Liver (tissue), 9 donors: ENCODE results near the gene CDH4. TPM values are rescaled to one million over a fixed set of nuclear protein-coding genes. Genes with fewer than 3 reads are reported as not detected.

Experiments used
- DNase-seq: peaks from one replicate; pipeline ENCODE4 v3.0.0-alpha.2; 2017; ENCODE audit warnings: low spot score
- H3K27ac ChIP-seq, 2 donors: one replicate each; pipeline ENCODE4 v1.7.0; 2013; ENCODE audit warnings: inconsistent platforms in 2 of 2, low read length in 2 of 2, control low read depth in 1 of 2, low read depth in 1 of 2, mild to moderate bottlenecking in 1 of 2
- H3K27me3 ChIP-seq, 4 donors: one replicate each; pipeline versions ENCODE4 v1.6.1 to v1.7.0; 2013; ENCODE audit warnings: low read length in 3 of 4, inconsistent platforms in 1 of 4, mild to moderate bottlenecking in 1 of 4, moderate library complexity in 1 of 4; ENCODE audit not compliant: control insufficient read depth in 4 of 4, insufficient read depth in 4 of 4
- H3K36me3 ChIP-seq, 4 donors: one replicate each; pipeline versions ENCODE4 v1.6.1 to v1.7.0; 2013; ENCODE audit warnings: low read length in 3 of 4, mild to moderate bottlenecking in 3 of 4, low read depth in 1 of 4, moderate library complexity in 1 of 4; ENCODE audit not compliant: control insufficient read depth in 4 of 4, insufficient read depth in 3 of 4
- H3K4me1 ChIP-seq, 4 donors: one replicate each; pipeline versions ENCODE4 v1.6.1 to v1.7.0; 2013; ENCODE audit warnings: low read length in 3 of 4, mild to moderate bottlenecking in 3 of 4, moderate library complexity in 1 of 4; ENCODE audit not compliant: control insufficient read depth in 4 of 4, insufficient read depth in 4 of 4
- H3K4me3 ChIP-seq, 3 donors: one replicate each; pipeline versions ENCODE4 v1.6.1 to v1.7.0; 2013; ENCODE audit warnings: low read length in 3 of 3, control low read depth in 1 of 3, low read depth in 1 of 3, mild to moderate bottlenecking in 1 of 3
- H3K9ac ChIP-seq, 2 donors: one replicate each; pipeline ENCODE4 v1.7.0; 2013; ENCODE audit warnings: low read length in 2 of 2, mild to moderate bottlenecking in 2 of 2, moderate library complexity in 2 of 2, control low read depth in 1 of 2, low read depth in 1 of 2
- H3K9me3 ChIP-seq, 4 donors: one replicate each; pipeline versions ENCODE4 v1.6.1 to v1.7.0; 2013; ENCODE audit warnings: low read length in 3 of 4; ENCODE audit not compliant: control insufficient read depth in 4 of 4
- EGR1 ChIP-seq, 2 donors: IDR thresholded peaks; 2 replicates each; pipeline ENCODE4 v1.6.1; 2016 to 2018; ENCODE audit warnings: antibody characterized with exemption in 2 of 2, low read depth in 2 of 2
- FOXA2 ChIP-seq: IDR thresholded peaks from 2 replicates; pipeline ENCODE4 v1.6.1; 2016; ENCODE audit warnings: antibody characterized with exemption
- HNF4G ChIP-seq: IDR thresholded peaks from 2 replicates; pipeline ENCODE4 v1.6.1; 2016; ENCODE audit warnings: antibody characterized with exemption
- JUND ChIP-seq, 2 donors: IDR thresholded peaks; 2 replicates each; pipeline ENCODE4 v1.6.1; 2016; ENCODE audit warnings: antibody characterized with exemption in 2 of 2
- RAD21 ChIP-seq, 2 donors: IDR thresholded peaks; 2 replicates each; pipeline ENCODE4 v1.6.1; 2016; ENCODE audit warnings: antibody characterized with exemption in 2 of 2, mild to moderate bottlenecking in 2 of 2
- RXRA ChIP-seq, 2 donors: IDR thresholded peaks; 2 replicates each; pipeline ENCODE4 v1.6.1; 2017 to 2018; ENCODE audit warnings: antibody characterized with exemption in 2 of 2, mild to moderate bottlenecking in 1 of 2
- SP1 ChIP-seq: IDR thresholded peaks from 2 replicates; pipeline ENCODE4 v1.6.1; 2018; ENCODE audit warnings: antibody characterized with exemption, mild to moderate bottlenecking
- TAF1 ChIP-seq: conservative IDR thresholded peaks from 2 replicates; pipeline ENCODE4 v1.6.1; 2016; ENCODE audit warnings: antibody characterized with exemption, mild to moderate bottlenecking
- YY1 ChIP-seq: IDR thresholded peaks from 2 replicates; pipeline ENCODE4 v1.6.1; 2016; ENCODE audit warnings: antibody characterized with exemption, mild to moderate bottlenecking
- WGBS: extraction: QIAGEN DNeasy Blood & Tissue Kit; methylation state at CpG from one replicate; pipeline ENCODE4 v1.1.7; 2013; 5-methylcytosine and 5-hydroxymethylcytosine counted together
- polyA plus RNA-seq, 2 donors: library from polyadenylated mRNA; stranded (reverse) in 1 of 2; unstranded in 1 of 2; fragments of 200-250 nt in 1 of 2; fragments of >200 nt in 1 of 2; fragmentation: Nextera tagmentation in 1 of 2; extraction: Ambion mirVana in 1 of 2; gene quantifications; one replicate each; pipeline versions ENCODE4 v1.2.1 to v1.2.3, GENCODE V29; 2013 to 2015
- total RNA-seq, 2 donors: library from RNA; depleted of rRNA; stranded (reverse); fragments of >200 nt; gene quantifications; one replicate each; pipeline ENCODE4 v1.2.3, GENCODE V29; 2014
- TF ChIP-seq, protein P1 (sequence below): IDR thresholded peaks from 2 replicates; pipeline ENCODE4 v1.6.1; 2016; ENCODE audit warnings: antibody characterized with exemption
- TF ChIP-seq, protein P2 (sequence below): IDR thresholded peaks from 2 replicates; pipeline ENCODE4 v1.6.1; 2016; ENCODE audit warnings: antibody characterized with exemption
- TF ChIP-seq, protein P3 (sequence below): IDR thresholded peaks from 2 replicates; pipeline ENCODE4 v1.6.1; 2016; ENCODE audit warnings: antibody characterized with exemption, mild to moderate bottlenecking
- donor health status: healthy.
- donor health status: healthy.
- donor health status: healthy.
- donor health status: healthy.
- donor health status: healthy.

CDH4 gene
- total and polyA plus RNA-seq, 4 donors: 0.03 to 0.25 (median 0.19) TPM; not detected in 1

DNA sequence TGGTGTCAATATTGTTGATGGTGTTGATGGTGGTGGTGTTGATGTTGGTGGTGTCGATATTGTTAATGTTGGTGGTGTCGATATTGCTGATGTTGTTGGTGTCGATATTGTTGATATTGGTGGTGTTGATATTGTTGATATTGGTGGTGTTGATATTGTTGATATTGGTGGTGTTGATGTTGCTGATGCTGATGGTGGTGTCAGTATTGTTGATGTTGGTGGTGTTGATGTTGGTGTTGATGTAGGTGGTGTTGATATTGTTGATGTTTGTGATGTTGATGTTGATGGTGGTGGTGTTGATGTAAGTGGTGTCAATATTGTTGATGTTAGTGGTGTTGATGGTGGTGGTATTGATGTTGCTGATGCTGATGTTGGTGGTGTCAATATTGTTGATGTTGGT, 240.0 kb downstream of the CDH4 start:
- DNase-seq: no peak
- Histone ChIP-seq H3K4me3 (no peak overlapping the region), H3K36me3 (no peaks in the 10 kb centered on the region), H3K27me3 (peaks cover 0 to 8% (median 0%) of the 10 kb centered on the region in 4 donors), H3K9me3 (peaks cover 0 to 3% (median 1%) of the 10 kb centered on the region in 4 donors), H3K4me1 (no peaks in the 10 kb centered on the region), H3K27ac (no peak overlapping the region), H3K9ac (no peak overlapping the region)
- WGBS: 93% methylated on average over 3 of the region's 3 CpGs
- no peak for TF ChIP-seq YY1
- TF ChIP-seq, protein P1, sequence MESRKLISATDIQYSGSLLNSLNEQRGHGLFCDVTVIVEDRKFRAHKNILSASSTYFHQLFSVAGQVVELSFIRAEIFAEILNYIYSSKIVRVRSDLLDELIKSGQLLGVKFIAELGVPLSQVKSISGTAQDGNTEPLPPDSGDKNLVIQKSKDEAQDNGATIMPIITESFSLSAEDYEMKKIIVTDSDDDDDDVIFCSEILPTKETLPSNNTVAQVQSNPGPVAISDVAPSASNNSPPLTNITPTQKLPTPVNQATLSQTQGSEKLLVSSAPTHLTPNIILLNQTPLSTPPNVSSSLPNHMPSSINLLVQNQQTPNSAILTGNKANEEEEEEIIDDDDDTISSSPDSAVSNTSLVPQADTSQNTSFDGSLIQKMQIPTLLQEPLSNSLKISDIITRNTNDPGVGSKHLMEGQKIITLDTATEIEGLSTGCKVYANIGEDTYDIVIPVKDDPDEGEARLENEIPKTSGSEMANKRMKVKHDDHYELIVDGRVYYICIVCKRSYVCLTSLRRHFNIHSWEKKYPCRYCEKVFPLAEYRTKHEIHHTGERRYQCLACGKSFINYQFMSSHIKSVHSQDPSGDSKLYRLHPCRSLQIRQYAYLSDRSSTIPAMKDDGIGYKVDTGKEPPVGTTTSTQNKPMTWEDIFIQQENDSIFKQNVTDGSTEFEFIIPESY: no peak
- TF ChIP-seq JUND (IDR thresholded peaks at IDR 0.05): no peak
- no peak for TF ChIP-seq HNF4G
- no peak for TF ChIP-seq RXRA (IDR thresholded peaks at IDR 0.05)

DNA sequence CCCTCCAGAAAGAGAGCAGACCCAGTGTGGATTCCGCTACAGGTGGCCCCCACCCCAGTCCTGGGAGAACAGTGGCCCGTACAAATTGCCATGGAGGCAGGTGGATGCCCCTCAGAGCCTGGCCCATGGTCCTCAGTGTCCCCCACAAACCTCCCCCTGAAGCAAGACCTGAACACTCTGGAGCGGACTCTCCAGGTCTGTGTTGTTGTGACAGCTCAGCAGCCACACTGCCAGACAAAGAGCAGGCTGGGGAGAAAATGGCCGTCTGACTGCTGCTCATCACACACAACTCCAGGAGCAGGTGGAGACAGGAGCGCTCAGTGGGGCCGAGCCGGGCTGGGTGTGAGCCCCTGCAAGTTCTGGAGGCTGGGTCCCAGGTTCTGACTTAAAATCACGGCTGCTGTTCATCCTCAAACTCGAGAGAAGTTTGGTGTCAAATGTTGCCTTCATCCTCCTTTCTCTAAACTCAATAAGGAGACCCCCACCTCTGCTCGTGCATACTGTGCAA, 241.8 kb downstream of the CDH4 start:
- no peak for DNase-seq
- H3K9ac ChIP-seq: no peak overlapping the region
- peaks cover 0 to 8% (median 0%) of the 10 kb centered on the region in 4 donors for H3K27me3 ChIP-seq
- no peaks in the 10 kb centered on the region for H3K36me3 ChIP-seq
- no peak overlapping the region for H3K27ac ChIP-seq
- H3K9me3 ChIP-seq: peaks cover 0 to 3% (median 1%) of the 10 kb centered on the region in 4 donors
- H3K4me1 ChIP-seq: no peaks in the 10 kb centered on the region
- TF ChIP-seq, protein P2, sequence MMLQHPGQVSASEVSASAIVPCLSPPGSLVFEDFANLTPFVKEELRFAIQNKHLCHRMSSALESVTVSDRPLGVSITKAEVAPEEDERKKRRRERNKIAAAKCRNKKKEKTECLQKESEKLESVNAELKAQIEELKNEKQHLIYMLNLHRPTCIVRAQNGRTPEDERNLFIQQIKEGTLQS: no peak
- no peak for TF ChIP-seq HNF4G
- TF ChIP-seq JUND (IDR thresholded peaks at IDR 0.05): no peak
- no peak for TF ChIP-seq TAF1
- no peak for TF ChIP-seq RAD21 (IDR thresholded peaks at IDR 0.05)
- TF ChIP-seq, protein P3, sequence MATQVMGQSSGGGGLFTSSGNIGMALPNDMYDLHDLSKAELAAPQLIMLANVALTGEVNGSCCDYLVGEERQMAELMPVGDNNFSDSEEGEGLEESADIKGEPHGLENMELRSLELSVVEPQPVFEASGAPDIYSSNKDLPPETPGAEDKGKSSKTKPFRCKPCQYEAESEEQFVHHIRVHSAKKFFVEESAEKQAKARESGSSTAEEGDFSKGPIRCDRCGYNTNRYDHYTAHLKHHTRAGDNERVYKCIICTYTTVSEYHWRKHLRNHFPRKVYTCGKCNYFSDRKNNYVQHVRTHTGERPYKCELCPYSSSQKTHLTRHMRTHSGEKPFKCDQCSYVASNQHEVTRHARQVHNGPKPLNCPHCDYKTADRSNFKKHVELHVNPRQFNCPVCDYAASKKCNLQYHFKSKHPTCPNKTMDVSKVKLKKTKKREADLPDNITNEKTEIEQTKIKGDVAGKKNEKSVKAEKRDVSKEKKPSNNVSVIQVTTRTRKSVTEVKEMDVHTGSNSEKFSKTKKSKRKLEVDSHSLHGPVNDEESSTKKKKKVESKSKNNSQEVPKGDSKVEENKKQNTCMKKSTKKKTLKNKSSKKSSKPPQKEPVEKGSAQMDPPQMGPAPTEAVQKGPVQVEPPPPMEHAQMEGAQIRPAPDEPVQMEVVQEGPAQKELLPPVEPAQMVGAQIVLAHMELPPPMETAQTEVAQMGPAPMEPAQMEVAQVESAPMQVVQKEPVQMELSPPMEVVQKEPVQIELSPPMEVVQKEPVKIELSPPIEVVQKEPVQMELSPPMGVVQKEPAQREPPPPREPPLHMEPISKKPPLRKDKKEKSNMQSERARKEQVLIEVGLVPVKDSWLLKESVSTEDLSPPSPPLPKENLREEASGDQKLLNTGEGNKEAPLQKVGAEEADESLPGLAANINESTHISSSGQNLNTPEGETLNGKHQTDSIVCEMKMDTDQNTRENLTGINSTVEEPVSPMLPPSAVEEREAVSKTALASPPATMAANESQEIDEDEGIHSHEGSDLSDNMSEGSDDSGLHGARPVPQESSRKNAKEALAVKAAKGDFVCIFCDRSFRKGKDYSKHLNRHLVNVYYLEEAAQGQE: no peak
- no peak for TF ChIP-seq SP1
- TF ChIP-seq FOXA2: no peak
- no peak for TF ChIP-seq YY1
- TF ChIP-seq EGR1 (IDR thresholded peaks at IDR 0.05; ENCODE audit: low read depth in 2 of 2): no peak
- WGBS: 68% methylated on average over 10 of the region's 10 CpGs
- H3K4me3 ChIP-seq: no peak overlapping the region
